Measurements from ENCODE around the gene THEMIS.

Gene THEMIS

DNA sequence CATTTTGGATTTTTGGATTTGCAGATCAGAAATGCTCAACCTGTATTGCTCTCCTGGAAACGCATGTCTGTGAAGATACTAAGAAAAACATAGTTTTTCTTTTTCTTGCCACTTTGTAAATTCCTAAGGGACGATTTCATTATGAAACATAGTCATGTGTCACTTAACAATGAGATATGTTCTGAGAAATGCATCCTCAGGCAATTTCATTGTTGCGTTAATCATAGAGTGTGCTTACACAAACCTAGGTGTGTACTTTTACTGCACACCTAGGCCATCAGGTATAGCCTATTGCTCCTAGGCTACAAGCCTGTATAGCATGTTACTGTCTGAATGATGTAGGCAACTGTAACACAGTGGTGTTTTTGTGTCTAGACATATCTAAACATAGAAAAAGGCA is 13.4 kb upstream of the THEMIS start:
- Histone ChIP-seq H3K36me3 (ENCODE audit: insufficient read depth, insufficient read length, low read length) (no peaks in the 10 kb centered on the region), H3K27me3 (ENCODE audit: insufficient read depth, insufficient read length) (no peaks in the 10 kb centered on the region), H3K9ac (ENCODE audit: insufficient read length, low read depth) (no peak overlapping the region), H3K4me1 (ENCODE audit: insufficient read depth, insufficient read length) (no peaks in the 10 kb centered on the region), H3K4me3 (ENCODE audit: insufficient read length, low read depth) (no peak overlapping the region), H3K9me3 (ENCODE audit: insufficient read depth, low read length) (peaks cover 4% of the 10 kb centered on the region; the same call in 1 of the 2 replicates)
- DNase-seq (ENCODE audit: low read depth, low spot score): no peak
- TF ChIP-seq SUZ12 (IDR thresholded peaks at IDR 0.05; ENCODE audit: extremely low read depth, insufficient read depth, insufficient read length): no peak
- no peak for TF ChIP-seq ZNF274 (IDR thresholded peaks at IDR 0.05; ENCODE audit: low read depth, low read length)
- TF ChIP-seq YY1 (IDR thresholded peaks at IDR 0.05; ENCODE audit: insufficient read depth, insufficient read length): no peak

- Histone ChIP-seq H3K36me3 (ENCODE audit: insufficient read depth, insufficient read length, low read length) (no peaks in the 10 kb centered on the region), H3K27me3 (ENCODE audit: insufficient read depth, insufficient read length) (no peaks in the 10 kb centered on the region), H3K9ac (ENCODE audit: insufficient read length, low read depth) (no peak overlapping the region), H3K4me1 (ENCODE audit: insufficient read depth, insufficient read length) (no peaks in the 10 kb centered on the region), H3K4me3 (ENCODE audit: insufficient read length, low read depth) (no peak overlapping the region), H3K9me3 (ENCODE audit: insufficient read depth, low read length) (peaks cover 4% of the 10 kb centered on the region; the same call in 1 of the 2 replicates)
- TF ChIP-seq ZNF274 (IDR thresholded peaks at IDR 0.05; ENCODE audit: low read depth, low read length): no peak
- TF ChIP-seq SUZ12 (IDR thresholded peaks at IDR 0.05; ENCODE audit: extremely low read depth, insufficient read depth, insufficient read length): no peak
- no peak for TF ChIP-seq YY1 (IDR thresholded peaks at IDR 0.05; ENCODE audit: insufficient read depth, insufficient read length)
- DNase-seq (ENCODE audit: low read depth, low spot score): no peak
Measured at GRCh38 chr6:127912914-127913313, 12.1 kb upstream of the THEMIS start.

GRCh38 chr6:127907960-127908640 is 7.2 kb upstream of the THEMIS start:
- no peaks in the 10 kb centered on the region for H3K4me1 ChIP-seq (ENCODE audit: insufficient read depth, insufficient read length)
- no peaks in the 10 kb centered on the region for H3K27me3 ChIP-seq (ENCODE audit: insufficient read depth, insufficient read length)
- TF ChIP-seq ZNF274 (IDR thresholded peaks at IDR 0.05; ENCODE audit: low read depth, low read length) (no peak), SUZ12 (IDR thresholded peaks at IDR 0.05; ENCODE audit: extremely low read depth, insufficient read depth, insufficient read length) (no peak), YY1 (IDR thresholded peaks at IDR 0.05; ENCODE audit: insufficient read depth, insufficient read length) (no peak)
- H3K36me3 ChIP-seq (ENCODE audit: insufficient read depth, insufficient read length, low read length): no peaks in the 10 kb centered on the region
- DNase-seq (ENCODE audit: low read depth, low spot score): no peak
- H3K4me3 ChIP-seq (ENCODE audit: insufficient read length, low read depth): no peak overlapping the region
- H3K9ac ChIP-seq (ENCODE audit: insufficient read length, low read depth): no peak overlapping the region
- H3K9me3 ChIP-seq (ENCODE audit: insufficient read depth, low read length): peaks cover 4% of the 10 kb centered on the region; the same call in 1 of the 2 replicates

- no peak for TF ChIP-seq SUZ12 (IDR thresholded peaks at IDR 0.05; ENCODE audit: extremely low read depth, insufficient read depth, insufficient read length)
- no peak for TF ChIP-seq ZNF274 (IDR thresholded peaks at IDR 0.05; ENCODE audit: low read depth, low read length)
- TF ChIP-seq YY1 (IDR thresholded peaks at IDR 0.05; ENCODE audit: insufficient read depth, insufficient read length): no peak
- H3K9ac ChIP-seq (ENCODE audit: insufficient read length, low read depth): no peak overlapping the region
- no peak overlapping the region for H3K4me3 ChIP-seq (ENCODE audit: insufficient read length, low read depth)
- no peaks in the 10 kb centered on the region for H3K9me3 ChIP-seq (ENCODE audit: insufficient read depth, low read length)
- H3K36me3 ChIP-seq (ENCODE audit: insufficient read depth, insufficient read length, low read length): no peaks in the 10 kb centered on the region
- H3K27me3 ChIP-seq (ENCODE audit: insufficient read depth, insufficient read length): no peaks in the 10 kb centered on the region
- no peak for DNase-seq (ENCODE audit: low read depth, low spot score)
- no peaks in the 10 kb centered on the region for H3K4me1 ChIP-seq (ENCODE audit: insufficient read depth, insufficient read length)
Measured at GRCh38 chr6:127904160-127904559, 3.3 kb upstream of the THEMIS start.

GRCh38 chr6:127902933-127903332 is 2.1 kb upstream of the THEMIS start:
- no peaks in the 10 kb centered on the region for H3K9me3 ChIP-seq (ENCODE audit: insufficient read depth, low read length)
- TF ChIP-seq ZNF274 (IDR thresholded peaks at IDR 0.05; ENCODE audit: low read depth, low read length) (no peak), YY1 (IDR thresholded peaks at IDR 0.05; ENCODE audit: insufficient read depth, insufficient read length) (no peak), SUZ12 (IDR thresholded peaks at IDR 0.05; ENCODE audit: extremely low read depth, insufficient read depth, insufficient read length) (no peak)
- H3K4me3 ChIP-seq (ENCODE audit: insufficient read length, low read depth): no peak overlapping the region

DNA sequence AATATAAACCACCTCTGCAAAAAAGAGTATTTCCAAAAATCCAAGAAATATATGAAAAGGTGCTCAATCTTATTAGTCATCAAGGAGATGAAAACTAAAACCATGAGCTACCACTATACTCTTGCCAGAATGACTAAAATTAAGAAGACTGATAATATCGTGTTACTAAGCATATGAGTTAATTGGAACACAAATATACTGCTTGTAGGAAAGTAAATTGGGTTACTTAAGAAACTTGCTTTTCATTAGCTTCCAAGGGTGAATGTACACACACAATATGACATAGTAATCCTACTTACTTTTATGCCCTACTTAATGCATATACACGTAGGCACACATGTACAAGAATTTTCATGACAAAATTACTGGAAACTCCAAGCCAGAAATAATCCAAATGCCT is 3.4 kb downstream of the THEMIS start:
- no peak for TF ChIP-seq SUZ12 (IDR thresholded peaks at IDR 0.05; ENCODE audit: extremely low read depth, insufficient read depth, insufficient read length)
- no peak for TF ChIP-seq YY1 (IDR thresholded peaks at IDR 0.05; ENCODE audit: insufficient read depth, insufficient read length)
- TF ChIP-seq ZNF274 (IDR thresholded peaks at IDR 0.05; ENCODE audit: low read depth, low read length): no peak
- H3K4me1 ChIP-seq (ENCODE audit: insufficient read depth, insufficient read length): no peaks in the 10 kb centered on the region
- no peaks in the 10 kb centered on the region for H3K36me3 ChIP-seq (ENCODE audit: insufficient read depth, insufficient read length, low read length)
- no peak for DNase-seq (ENCODE audit: low read depth, low spot score)
- H3K4me3 ChIP-seq (ENCODE audit: insufficient read length, low read depth): no peak overlapping the region
- no peaks in the 10 kb centered on the region for H3K27me3 ChIP-seq (ENCODE audit: insufficient read depth, insufficient read length)
- H3K9ac ChIP-seq (ENCODE audit: insufficient read length, low read depth): no peak overlapping the region
- no peaks in the 10 kb centered on the region for H3K9me3 ChIP-seq (ENCODE audit: insufficient read depth, low read length)

More at GRCh38 chr6:127902933-127903332, 2.1 kb upstream of the THEMIS start:
- H3K36me3 ChIP-seq (ENCODE audit: insufficient read depth, insufficient read length, low read length): no peaks in the 10 kb centered on the region
- no peaks in the 10 kb centered on the region for H3K4me1 ChIP-seq (ENCODE audit: insufficient read depth, insufficient read length)
- no peak for DNase-seq (ENCODE audit: low read depth, low spot score)
- H3K9ac ChIP-seq (ENCODE audit: insufficient read length, low read depth): no peak overlapping the region
- no peaks in the 10 kb centered on the region for H3K27me3 ChIP-seq (ENCODE audit: insufficient read depth, insufficient read length)

DNA sequence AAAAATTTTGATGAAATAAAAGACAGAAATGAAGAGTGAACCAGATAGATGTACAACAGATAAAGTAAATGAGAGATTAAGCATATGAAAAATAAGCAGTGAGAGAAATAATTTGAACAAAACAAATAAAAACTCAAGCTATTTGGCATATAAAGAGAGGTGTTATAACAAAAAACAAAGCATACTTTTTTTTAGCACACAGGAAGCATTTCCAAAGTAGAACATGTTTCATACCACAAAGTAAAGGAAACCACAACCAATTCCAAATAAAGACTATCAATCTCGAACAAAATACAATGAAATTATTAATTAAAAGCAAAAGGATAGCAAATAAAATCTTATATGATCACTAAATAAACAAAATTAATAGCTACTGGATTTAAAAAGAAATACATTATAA is 6.8 kb downstream of the THEMIS start:
- Histone ChIP-seq H3K4me1 (ENCODE audit: insufficient read depth, insufficient read length) (no peaks in the 10 kb centered on the region), H3K36me3 (ENCODE audit: insufficient read depth, insufficient read length, low read length) (no peaks in the 10 kb centered on the region), H3K9me3 (ENCODE audit: insufficient read depth, low read length) (no peaks in the 10 kb centered on the region), H3K27me3 (ENCODE audit: insufficient read depth, insufficient read length) (no peaks in the 10 kb centered on the region), H3K4me3 (ENCODE audit: insufficient read length, low read depth) (no peak overlapping the region), H3K9ac (ENCODE audit: insufficient read length, low read depth) (no peak overlapping the region)
- TF ChIP-seq SUZ12 (IDR thresholded peaks at IDR 0.05; ENCODE audit: extremely low read depth, insufficient read depth, insufficient read length) (no peak), ZNF274 (IDR thresholded peaks at IDR 0.05; ENCODE audit: low read depth, low read length) (no peak), YY1 (IDR thresholded peaks at IDR 0.05; ENCODE audit: insufficient read depth, insufficient read length) (no peak)
- DNase-seq (ENCODE audit: low read depth, low spot score): no peak
